ENCODE results near the gene PDSS1. TPM values are rescaled to one million over a fixed set of nuclear protein-coding genes. Genes with fewer than 3 reads are reported as not detected.

The PDSS1 gene
- total RNA-seq, 1 donor from 2014 or later = 8.7 TPM

DNA sequence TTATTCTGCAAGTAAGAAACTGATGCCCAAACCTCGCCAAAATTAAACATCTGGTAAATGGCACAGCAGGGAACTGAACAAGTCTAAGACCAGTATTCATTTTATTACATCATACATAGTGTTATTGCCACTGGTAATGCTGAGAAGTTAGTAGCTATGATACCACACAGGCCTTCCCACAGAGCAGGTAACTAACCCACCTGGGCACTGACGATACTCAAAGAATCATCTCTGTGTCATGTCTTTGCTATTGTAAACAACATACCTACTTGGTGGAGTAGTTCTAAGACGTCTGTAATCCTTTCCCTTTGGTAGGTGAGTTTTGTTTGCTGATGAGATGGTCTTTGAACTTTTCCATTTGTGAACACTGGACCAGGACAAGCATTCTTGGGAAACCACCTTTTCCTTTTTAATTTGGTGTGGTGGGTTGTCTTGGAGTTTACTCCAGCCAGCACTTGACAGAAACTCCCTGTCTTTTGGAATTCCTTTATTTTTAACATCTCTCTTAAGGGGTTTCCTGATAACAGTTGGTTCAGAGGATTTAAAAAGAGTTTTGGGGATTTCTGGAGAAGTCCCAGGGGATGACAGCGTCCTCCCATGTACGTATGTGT lies 40.9 kb downstream of the PDSS1 start:
- H3K27ac Mint-ChIP-seq = peak overlapping the region; percentile 95
- TF ChIP-seq, protein P1, sequence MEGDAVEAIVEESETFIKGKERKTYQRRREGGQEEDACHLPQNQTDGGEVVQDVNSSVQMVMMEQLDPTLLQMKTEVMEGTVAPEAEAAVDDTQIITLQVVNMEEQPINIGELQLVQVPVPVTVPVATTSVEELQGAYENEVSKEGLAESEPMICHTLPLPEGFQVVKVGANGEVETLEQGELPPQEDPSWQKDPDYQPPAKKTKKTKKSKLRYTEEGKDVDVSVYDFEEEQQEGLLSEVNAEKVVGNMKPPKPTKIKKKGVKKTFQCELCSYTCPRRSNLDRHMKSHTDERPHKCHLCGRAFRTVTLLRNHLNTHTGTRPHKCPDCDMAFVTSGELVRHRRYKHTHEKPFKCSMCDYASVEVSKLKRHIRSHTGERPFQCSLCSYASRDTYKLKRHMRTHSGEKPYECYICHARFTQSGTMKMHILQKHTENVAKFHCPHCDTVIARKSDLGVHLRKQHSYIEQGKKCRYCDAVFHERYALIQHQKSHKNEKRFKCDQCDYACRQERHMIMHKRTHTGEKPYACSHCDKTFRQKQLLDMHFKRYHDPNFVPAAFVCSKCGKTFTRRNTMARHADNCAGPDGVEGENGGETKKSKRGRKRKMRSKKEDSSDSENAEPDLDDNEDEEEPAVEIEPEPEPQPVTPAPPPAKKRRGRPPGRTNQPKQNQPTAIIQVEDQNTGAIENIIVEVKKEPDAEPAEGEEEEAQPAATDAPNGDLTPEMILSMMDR (IDR thresholded peaks at IDR 0.05) = no peak
- peaks cover 74% of the 10 kb centered on the region for H3K4me1 Mint-ChIP-seq
- no peak for ATAC-seq (ENCODE audit: low read depth)
- POLR2A ChIA-PET = interaction anchor here (0.8 to 6.2 kb wide), 7 partner anchors 12 to 416 kb away, joined by 3 to 33 read pairs (median 6); partner anchors contain the start of genes ABI1 and YME1L1
- H3K9me3 Mint-ChIP-seq = no peaks in the 10 kb centered on the region
- CTCF ChIA-PET = interaction anchor here (1.1 kb wide), 1 partner anchor 123 kb away, joined by 4 read pairs; no protein-coding TSS in a partner anchor
- H3K27me3 Mint-ChIP-seq = no peaks in the 10 kb centered on the region
- H3K4me3 Mint-ChIP-seq = peak overlapping the region; percentile 63
- peaks cover 54% of the 10 kb centered on the region for H3K36me3 Mint-ChIP-seq (ENCODE audit: low read depth)
- intact Hi-C loops (cut with micrococcal nuclease) = loop anchor here (2.0 to 5.0 kb wide), 6 partner anchors 14 to 1596 kb away; partner anchors contain the start of genes ANKRD26 and APBB1IP
- no peak for DNase-seq

DNA sequence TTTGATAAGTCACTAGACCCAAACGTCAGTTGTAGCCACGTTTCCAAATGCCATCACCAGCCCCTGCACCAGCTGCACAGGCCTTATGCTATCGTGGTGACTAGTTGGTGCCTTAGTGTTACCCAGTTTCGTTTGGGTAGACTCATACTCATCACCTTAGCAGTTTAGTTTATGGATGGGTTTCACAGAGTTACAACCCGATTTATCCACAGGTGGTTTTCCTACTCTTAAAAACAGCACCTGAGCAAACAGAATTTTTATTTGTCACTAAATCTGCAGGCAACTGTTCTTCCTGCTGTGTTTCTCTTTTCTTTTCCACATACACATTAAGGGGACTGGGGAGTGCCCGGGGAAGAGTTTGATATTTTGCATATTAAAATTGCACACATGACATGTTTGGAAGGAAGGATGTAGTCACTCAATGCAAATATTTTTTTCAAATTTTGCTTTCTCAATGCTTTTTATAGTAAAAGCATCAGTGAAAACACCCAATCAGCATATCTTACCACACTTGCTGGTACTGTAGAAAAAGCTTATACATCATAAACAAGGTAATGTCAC lies 41.6 kb downstream of the PDSS1 start:
- peak overlapping the region; percentile 73 for H3K4me3 Mint-ChIP-seq
- H3K36me3 Mint-ChIP-seq (ENCODE audit: low read depth) = peaks cover 59% of the 10 kb centered on the region
- no peak for DNase-seq
- H3K27ac Mint-ChIP-seq = peak overlapping the region; percentile 95
- no peaks in the 10 kb centered on the region for H3K9me3 Mint-ChIP-seq
- ChIA-PET POLR2A (interaction anchor here (0.7 to 6.2 kb wide), 9 partner anchors 13 to 415 kb away, joined by 3 to 33 read pairs (median 5); partner anchors contain the start of genes ABI1 and YME1L1), CTCF (interaction anchor here (1.1 to 2.7 kb wide), 2 partner anchors 13 to 122 kb away, joined by 4 to 16 read pairs; no protein-coding TSS in a partner anchor)
- peak; percentile 41 for ATAC-seq (ENCODE audit: low read depth)
- intact Hi-C loops (cut with micrococcal nuclease) = loop anchor here (1.0 to 5.0 kb wide), 8 partner anchors 14 to 1596 kb away; partner anchors contain the start of genes ANKRD26, APBB1IP and MASTL
- peaks cover 81% of the 10 kb centered on the region for H3K4me1 Mint-ChIP-seq
- TF ChIP-seq, protein P1 (IDR thresholded peaks at IDR 0.05) = no peak
- no peaks in the 10 kb centered on the region for H3K27me3 Mint-ChIP-seq

DNA sequence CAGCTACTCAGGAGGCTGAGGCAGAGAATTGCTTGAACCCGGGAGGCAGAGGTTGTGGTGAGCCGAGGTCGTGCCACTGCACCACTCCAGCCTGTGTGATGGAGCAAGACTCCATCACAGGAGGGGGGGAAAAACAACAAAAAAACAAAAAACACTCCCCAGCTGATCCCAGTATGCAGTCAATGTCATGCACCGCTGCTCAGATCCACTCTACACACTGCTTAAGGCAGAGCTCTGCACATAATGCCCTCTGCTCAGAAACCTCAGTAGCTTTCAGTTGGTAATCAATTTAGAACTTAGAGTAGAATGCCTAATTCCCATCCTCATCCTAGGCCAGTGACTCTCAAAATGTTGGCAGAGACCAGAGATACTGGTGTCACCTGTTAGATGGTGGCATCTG lies 43.9 kb downstream of the PDSS1 start:
- POLR2A ChIA-PET = interaction anchor here (6.2 kb wide), 1 partner anchor 119 kb away, joined by 33 read pairs; the partner anchor contains the start of gene ABI1
- Mint-ChIP-seq H3K4me3 (no peak overlapping the region), H3K27ac (peak overlapping the region; percentile 95), H3K9me3 (no peaks in the 10 kb centered on the region), H3K27me3 (no peaks in the 10 kb centered on the region), H3K36me3 (ENCODE audit: low read depth) (peaks cover 56% of the 10 kb centered on the region), H3K4me1 (peaks cover 74% of the 10 kb centered on the region)
- CTCF ChIA-PET = interaction anchor here (2.7 kb wide), 1 partner anchor 15 kb away, joined by 16 read pairs; no protein-coding TSS in a partner anchor
- intact Hi-C loops (cut with micrococcal nuclease) = no loop called here
- no peak for ATAC-seq (ENCODE audit: low read depth)
- no peak for DNase-seq
- TF ChIP-seq, protein P1 (IDR thresholded peaks at IDR 0.05) = no peak

DNA sequence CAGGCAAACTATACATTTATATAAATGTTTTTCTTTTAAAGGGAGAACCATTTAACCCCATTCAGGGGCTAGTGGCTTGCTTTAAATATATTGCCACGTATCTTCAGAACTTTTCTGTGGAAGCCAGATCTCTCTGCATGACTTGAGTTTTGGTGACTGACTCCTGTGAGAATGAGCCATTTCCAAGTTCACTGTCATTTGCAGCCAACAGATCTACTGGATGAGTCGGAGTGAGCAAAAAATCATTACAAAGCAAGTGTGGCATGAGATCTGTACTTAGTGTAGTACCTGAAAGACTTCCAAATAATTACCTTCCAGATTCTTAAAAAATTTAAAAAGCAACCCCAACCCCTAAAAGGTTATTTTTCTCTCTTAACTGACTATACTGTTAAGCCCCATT lies 45.6 kb downstream of the PDSS1 start:
- ChIA-PET POLR2A (interaction anchor here (0.5 kb wide), 1 partner anchor 15 kb away, joined by 4 read pairs; no protein-coding TSS in a partner anchor), CTCF (no interaction called here)
- intact Hi-C loops (cut with micrococcal nuclease) = loop anchor here (1.0 kb wide), 1 partner anchor 10 kb away; no protein-coding TSS in a partner anchor
- Mint-ChIP-seq H3K4me1 (peaks cover 57% of the 10 kb centered on the region), H3K27me3 (no peaks in the 10 kb centered on the region), H3K27ac (peak overlapping the region; percentile 81), H3K36me3 (ENCODE audit: low read depth) (peaks cover 67% of the 10 kb centered on the region), H3K9me3 (no peaks in the 10 kb centered on the region), H3K4me3 (no peak overlapping the region)
- ATAC-seq (ENCODE audit: low read depth) (no peak), DNase-seq (no peak)
- TF ChIP-seq, protein P1 (IDR thresholded peaks at IDR 0.05) = no peak

- peaks cover 71% of the 10 kb centered on the region for H3K36me3 Mint-ChIP-seq (ENCODE audit: low read depth)
- peak overlapping the region; percentile 81 for H3K27ac Mint-ChIP-seq
- TF ChIP-seq, protein P1 (IDR thresholded peaks at IDR 0.05) = no peak
- ChIA-PET POLR2A (no interaction called here), CTCF (no interaction called here)
- no peaks in the 10 kb centered on the region for H3K9me3 Mint-ChIP-seq
- ATAC-seq (ENCODE audit: low read depth) (no peak), DNase-seq (no peak)
- H3K4me3 Mint-ChIP-seq = no peak overlapping the region
- H3K27me3 Mint-ChIP-seq = no peaks in the 10 kb centered on the region
- H3K4me1 Mint-ChIP-seq = peaks cover 50% of the 10 kb centered on the region
- intact Hi-C loops (cut with micrococcal nuclease) = loop anchor here (1.0 kb wide), 1 partner anchor 9 kb away; no protein-coding TSS in a partner anchor
These were observed 46.3 kb downstream of the PDSS1 start for GRCh38 chr10:26743841-26744240.

Data from activated B cell treated with CpG ODN at 0.5 μM for 24 hours (primary cell).